NCI-H146 treated with DMSO at 0.1 percent for 48 hours (cell line): ENCODE data around the gene NUDT5.
"Not testable (repeated sequence)": the region's sequence is repeated elsewhere in the genome, so short reads cannot be mapped to it uniquely, and the experiment has no call there.

Experiments used
- DNase-seq: peaks from one replicate; lab custom pipeline; 2025; ENCODE audit not compliant: unreplicated experiment; lab: John Stamatoyannopoulos, UW

NUDT5 gene

GRCh38 chr10:12195603-12196506 lies at the start of gene NUDT5, which contains the start of gene CDC123:
Gene NUDT5 (minus strand): TSS chr10:12195891. CDS start chr10:12186291, 9,600 bp downstream.
Gene CDC123 (plus strand): TSS chr10:12196188. CDS start chr10:12196246, 58 bp downstream.
- peak; percentile 99 for DNase-seq

- DNase-seq = no peak
Observed at GRCh38 chr10:12243864-12244620, 48.4 kb upstream of the NUDT5 start.

DNA sequence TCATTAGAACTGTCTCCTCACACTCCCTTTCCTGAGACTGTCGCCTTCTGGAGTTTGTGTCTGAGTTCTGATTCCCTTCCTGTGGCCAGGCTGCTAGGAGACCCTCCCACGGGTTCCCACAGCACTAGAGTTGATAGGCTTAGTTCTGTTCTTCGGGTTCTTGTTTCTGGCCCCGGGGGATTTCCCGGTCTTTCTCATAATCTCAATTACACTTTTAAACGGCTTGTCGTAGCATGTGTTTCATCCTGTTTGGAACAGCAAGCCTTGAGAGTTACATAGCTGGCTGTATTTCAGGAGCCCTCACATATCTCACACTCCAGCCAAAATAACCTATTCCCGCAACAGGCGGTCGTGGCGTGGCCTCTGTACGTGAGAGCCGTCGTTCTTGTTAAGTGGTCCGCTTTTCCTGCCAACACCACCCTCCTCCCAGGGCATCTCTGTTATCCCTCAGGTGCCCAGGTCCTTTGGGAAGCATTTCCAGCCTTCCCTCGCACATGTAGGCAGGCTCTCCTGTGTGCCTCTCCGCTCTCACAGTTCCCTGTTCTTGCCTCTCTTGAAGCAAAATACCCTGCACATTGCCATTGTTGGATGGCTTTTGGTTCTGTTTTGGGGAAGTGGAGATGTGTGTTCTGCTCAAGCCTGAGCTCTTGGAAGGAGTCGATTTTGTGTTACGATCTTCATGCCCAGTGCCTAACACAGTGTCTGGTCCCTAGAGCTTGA lies 46.3 kb upstream of the NUDT5 start:
- no peak for DNase-seq

GRCh38 chr10:12238821-12239220 lies 43.1 kb upstream of the NUDT5 start:
- DNase-seq = no peak

GRCh38 chr10:12237265-12238220 lies 41.9 kb upstream of the NUDT5 start:
- no peak for DNase-seq

DNA sequence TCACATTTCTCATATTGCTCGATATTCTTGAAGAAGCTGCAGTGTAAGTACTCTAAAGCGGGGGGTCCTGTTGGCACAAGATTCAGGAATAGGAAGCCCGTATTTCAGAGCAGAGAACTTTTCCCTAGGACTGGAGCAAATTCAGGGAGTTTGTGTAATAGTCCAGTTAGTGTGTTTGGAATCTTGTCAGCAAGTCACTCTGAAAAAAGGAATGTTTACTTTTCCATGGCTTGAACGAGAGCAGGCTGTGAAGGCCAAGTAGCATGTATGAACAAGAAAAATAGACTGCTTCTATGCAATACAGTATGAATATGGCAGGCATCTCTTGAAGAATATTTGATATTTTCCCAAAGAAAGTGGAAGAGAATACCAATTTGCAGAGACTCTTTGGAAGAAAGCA lies 40.1 kb upstream of the NUDT5 start:
- no peak for DNase-seq

- no peak for DNase-seq
Observed at GRCh38 chr10:12235116-12235694, 39.5 kb upstream of the NUDT5 start.

DNA sequence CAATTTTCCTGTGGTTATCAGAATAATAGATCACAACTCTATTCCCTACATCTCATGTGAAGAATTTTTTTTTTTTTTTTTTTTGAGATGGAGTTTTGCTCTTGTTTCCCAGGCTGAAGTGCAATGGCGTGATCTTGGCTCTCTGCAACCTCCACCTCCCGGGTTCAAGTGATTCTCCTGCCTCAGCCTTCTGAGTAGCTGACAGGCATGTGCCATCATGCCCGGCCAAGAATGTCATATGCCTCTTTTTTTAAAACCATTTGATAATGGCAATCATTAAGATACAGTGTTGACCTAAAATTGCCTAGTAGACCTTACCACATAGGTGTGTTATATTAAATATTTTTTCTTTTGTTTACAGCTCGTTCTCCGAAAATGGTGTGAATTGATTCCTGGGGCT lies 39.0 kb upstream of the NUDT5 start:
- not testable (repeated sequence) for DNase-seq

- no peak for DNase-seq
Observed at GRCh38 chr10:12228851-12229250, 33.2 kb upstream of the NUDT5 start.

DNA sequence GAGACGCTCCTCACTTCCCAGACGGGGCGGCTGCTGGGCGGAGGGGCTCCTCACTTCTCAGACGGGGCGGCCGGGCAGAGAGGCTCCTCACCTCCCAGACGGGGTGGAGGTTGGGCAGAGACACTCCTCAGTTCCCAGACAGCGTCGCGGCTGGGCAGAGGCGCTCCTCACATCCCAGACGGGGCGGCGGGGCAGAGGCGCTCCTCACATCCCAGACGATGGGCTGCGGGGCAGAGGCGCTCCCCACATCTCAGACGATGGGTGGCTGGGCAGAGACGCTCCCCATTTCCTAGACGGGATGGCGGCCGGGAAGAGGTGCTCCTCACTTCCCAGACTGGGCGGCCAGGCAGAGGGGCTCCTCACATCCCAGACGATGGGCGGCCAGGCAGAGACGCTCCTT lies 30.7 kb upstream of the NUDT5 start:
- not testable (repeated sequence) for DNase-seq

- DNase-seq = no peak
Observed at GRCh38 chr10:12225444-12225843, 29.8 kb upstream of the NUDT5 start.

- no peak for DNase-seq
Observed at GRCh38 chr10:12221323-12222298, 25.9 kb upstream of the NUDT5 start.

DNA sequence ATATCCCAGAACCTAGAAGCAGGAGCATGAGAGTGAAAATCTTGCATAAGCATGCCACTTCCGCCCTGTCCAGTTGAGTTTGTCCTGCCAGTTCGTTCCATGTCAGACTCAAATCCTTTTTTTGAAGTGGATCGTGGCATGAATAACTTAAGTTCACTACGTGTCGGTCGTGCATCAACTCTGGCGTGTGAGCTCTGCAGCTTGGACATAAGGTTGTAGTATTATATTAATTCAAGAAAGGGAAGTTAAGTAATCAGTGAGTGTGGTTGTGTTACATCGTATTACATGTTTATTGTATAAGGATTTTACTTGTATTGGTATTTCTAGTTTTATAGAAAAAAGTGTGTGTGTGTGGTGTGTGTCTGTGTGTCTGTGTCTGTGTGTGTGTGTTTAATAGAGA lies 23.3 kb upstream of the NUDT5 start:
- DNase-seq = no peak

GRCh38 chr10:12214763-12215218 lies 19.1 kb upstream of the NUDT5 start:
- peak; percentile 56 for DNase-seq

DNA sequence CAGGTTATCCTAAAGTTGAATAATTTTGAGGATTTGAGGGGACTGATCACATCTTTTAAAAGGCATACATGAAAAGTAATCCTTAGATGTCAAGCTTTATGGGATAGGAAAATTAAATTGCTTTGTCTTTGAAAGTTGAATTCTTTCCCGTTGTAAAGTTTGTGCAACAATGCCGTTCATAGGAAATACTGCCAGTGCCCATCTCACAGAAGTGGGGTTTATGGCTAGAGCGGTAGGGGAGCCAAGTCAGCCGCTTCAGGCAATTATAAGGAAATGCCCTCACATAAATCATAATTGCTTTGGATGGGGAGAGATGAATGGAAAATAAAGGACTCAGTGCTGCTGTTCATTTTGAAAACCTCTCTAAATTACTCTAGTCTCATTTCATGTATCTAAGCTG lies 18.4 kb upstream of the NUDT5 start:
- DNase-seq = no peak

GRCh38 chr10:12213621-12214020 lies 17.9 kb upstream of the NUDT5 start:
- no peak for DNase-seq

- DNase-seq = no peak
Observed at GRCh38 chr10:12212454-12212853, 16.8 kb upstream of the NUDT5 start.

DNA sequence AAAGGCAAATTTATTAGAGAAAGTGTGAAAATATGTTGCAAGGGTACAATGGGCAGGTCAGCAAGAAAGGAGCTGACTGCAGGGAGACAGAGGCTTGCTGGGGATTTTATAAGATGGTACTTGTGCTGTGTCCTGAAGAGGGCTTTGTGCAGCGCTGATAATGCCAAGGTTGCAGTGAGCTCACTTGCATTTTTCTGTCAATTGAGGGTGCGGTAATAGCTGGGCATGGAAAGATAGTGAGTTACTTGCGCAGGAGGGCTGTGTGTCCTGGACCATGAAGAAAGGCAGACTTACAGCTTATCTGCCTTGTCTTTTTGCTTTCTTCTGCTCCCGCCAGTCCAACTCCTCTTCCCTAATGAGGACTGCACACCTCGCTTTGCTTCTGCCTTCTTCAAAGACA lies 12.8 kb upstream of the NUDT5 start:
- DNase-seq = no peak

- no peak for DNase-seq
Observed at GRCh38 chr10:12207114-12207513, 11.4 kb upstream of the NUDT5 start.
